Stimulated activated naive CD4-positive, alpha-beta T cell treated with Interleukin-2 at 50 U/mL for 16 hours (primary cell): ENCODE measurements around the gene SV2B.

Experiments
- DNase-seq: peaks from one replicate; lab custom pipeline; 2025; lab: John Stamatoyannopoulos, UW

Gene SV2B

GRCh38 chr15:91141097-91141496 lies 41.0 kb downstream of the SV2B start:
- no peak for DNase-seq

- DNase-seq, result no peak
These were observed 42.2 kb downstream of the SV2B start for GRCh38 chr15:91142106-91142744.

GRCh38 chr15:91142946-91143345 lies 42.9 kb downstream of the SV2B start:
- no peak for DNase-seq

- no peak for DNase-seq
These were observed 46.7 kb downstream of the SV2B start for GRCh38 chr15:91146728-91147127.

- no peak for DNase-seq
These were observed 48.2 kb downstream of the SV2B start for GRCh38 chr15:91148243-91148642.

GRCh38 chr15:91150502-91151160 lies 50.6 kb downstream of the SV2B start:
- no peak for DNase-seq

- DNase-seq, result no peak
These were observed 51.9 kb downstream of the SV2B start for GRCh38 chr15:91151781-91152563.

GRCh38 chr15:91152896-91153581 lies 53.0 kb downstream of the SV2B start:
- no peak for DNase-seq

- no peak for DNase-seq
These were observed 53.9 kb downstream of the SV2B start for GRCh38 chr15:91153954-91154353.

- no peak for DNase-seq
These were observed 56.2 kb downstream of the SV2B start for GRCh38 chr15:91156175-91156726.

GRCh38 chr15:91158415-91159394 lies 58.6 kb downstream of the SV2B start:
- no peak for DNase-seq

GRCh38 chr15:91165850-91166249 lies 65.8 kb downstream of the SV2B start:
- DNase-seq, result no peak

GRCh38 chr15:91168457-91168856 lies 68.4 kb downstream of the SV2B start:
- no peak for DNase-seq

GRCh38 chr15:91171334-91171733 lies 71.3 kb downstream of the SV2B start:
- no peak for DNase-seq

- no peak for DNase-seq
These were observed 82.0 kb downstream of the SV2B start for GRCh38 chr15:91182101-91182500.

GRCh38 chr15:91183596-91183995 lies 83.5 kb downstream of the SV2B start:
- no peak for DNase-seq

GRCh38 chr15:91184441-91184840 lies 84.4 kb downstream of the SV2B start:
- DNase-seq, result no peak

GRCh38 chr15:91186904-91187656 lies 87.0 kb downstream of the SV2B start:
- no peak for DNase-seq

GRCh38 chr15:91192285-91192684 lies 92.2 kb downstream of the SV2B start:
- no peak for DNase-seq

GRCh38 chr15:91192690-91193377 lies 92.8 kb downstream of the SV2B start:
- DNase-seq, result no peak
